K562 (cell line): ENCODE data around the gene RPL3. TPM values are rescaled to one million over a fixed set of nuclear protein-coding genes. Genes with fewer than 3 reads are reported as not detected.

Experiments
- ARID3A ChIP-seq: IDR thresholded peaks from 2 replicates; pipeline ENCODE4 v1.6.1; 2012; ENCODE audit warnings: low read depth, low read length, improper control_type of control experiment, borderline replicate concordance
- HDAC2 ChIP-seq: fragments of 450-650 bp; IDR thresholded peaks from 2 replicates; pipeline ENCODE4 v1.6.1; 2016; ENCODE audit warnings: mild to moderate bottlenecking
- KLF10 ChIP-seq: fragments of 250-450 bp; sonication (Bioruptor Pico); IDR thresholded peaks from 2 replicates; pipeline ENCODE4 v1.6.1; 2021; ENCODE audit warnings: matching md5 sums
- MBD1 ChIP-seq: fragments of 250-450 bp; sonication (Bioruptor Pico); IDR thresholded peaks from 2 replicates; pipeline ENCODE4 v1.8.0; 2022; ENCODE audit warnings: inconsistent platforms
- MTA1 ChIP-seq: fragments of 450-650 bp; IDR thresholded peaks from 2 replicates; pipeline ENCODE4 v1.6.1; 2017; ENCODE audit warnings: borderline replicate concordance
- SP2 ChIP-seq: IDR thresholded peaks from 2 replicates; pipeline ENCODE4 v1.6.1; 2011; ENCODE audit warnings: mild to moderate bottlenecking, low read depth, low read length, moderate library complexity; ENCODE audit not compliant: poor library complexity, severe bottlenecking; ENCODE audit errors: extremely low read depth
- polyA plus RNA-seq, 8 experiments: library from polyadenylated mRNA; depleted of rRNA in 4 of 8; stranded (reverse) in 5 of 8; unstranded in 3 of 8; fragments of >200 nt; fragmentation: Nextera tagmentation in 2 of 8; fragmentation: Illumina TruSeq in 1 of 8; extraction: Ambion mirVana in 2 of 8; extraction: Trizol in 1 of 8; gene quantifications; 2 replicates each; pipeline versions ENCODE4 v1.2.1 to v1.2.3, GENCODE V29; 2011 to 2014; ENCODE audit warnings: inconsistent platforms in 1 of 8, missing spikeins in 1 of 8
- total RNA-seq, 7 experiments: library from RNA; depleted of rRNA in 6 of 7; stranded (reverse); fragments of >200 nt in 6 of 7; fragmentation: Illumina TruSeq in 2 of 7; extraction: Trizol in 2 of 7; gene quantifications; 2 replicates each; pipeline versions ENCODE4 v1.2.1 to v1.2.3, GENCODE V29; 2011 to 2021; ENCODE audit warnings: low replicate concordance in 1 of 7

Gene RPL3
- total and polyA plus RNA-seq, 9 of the 15 experiments (the other 6 are each of a cell fraction or from before 2014, with no cell fraction given) = 1,624 to 4,066 (median 2,565) TPM

- TF ChIP-seq SP2 (no peak), HDAC2 (no peak), ARID3A (no peak), MTA1 (no peak), MBD1 (CRISPR knock-in tag) (no peak), KLF10 (CRISPR knock-in tag) (no peak)
Measured at GRCh38 chr22:39327995-39328754, 8.8 kb upstream of the RPL3 start (continued).
